Activated CD4-positive, CD25-positive, alpha-beta regulatory T cell (primary cell): ENCODE results near the gene DNA2.
"Not testable (repeated sequence)": the region's sequence is repeated elsewhere in the genome, so short reads cannot be mapped to it uniquely, and the experiment has no call there.

ENCODE experiments used
- DNase-seq, 4 experiments: peaks; one replicate each; lab custom pipeline; 2025; lab: John Stamatoyannopoulos, UW

Gene DNA2

DNA sequence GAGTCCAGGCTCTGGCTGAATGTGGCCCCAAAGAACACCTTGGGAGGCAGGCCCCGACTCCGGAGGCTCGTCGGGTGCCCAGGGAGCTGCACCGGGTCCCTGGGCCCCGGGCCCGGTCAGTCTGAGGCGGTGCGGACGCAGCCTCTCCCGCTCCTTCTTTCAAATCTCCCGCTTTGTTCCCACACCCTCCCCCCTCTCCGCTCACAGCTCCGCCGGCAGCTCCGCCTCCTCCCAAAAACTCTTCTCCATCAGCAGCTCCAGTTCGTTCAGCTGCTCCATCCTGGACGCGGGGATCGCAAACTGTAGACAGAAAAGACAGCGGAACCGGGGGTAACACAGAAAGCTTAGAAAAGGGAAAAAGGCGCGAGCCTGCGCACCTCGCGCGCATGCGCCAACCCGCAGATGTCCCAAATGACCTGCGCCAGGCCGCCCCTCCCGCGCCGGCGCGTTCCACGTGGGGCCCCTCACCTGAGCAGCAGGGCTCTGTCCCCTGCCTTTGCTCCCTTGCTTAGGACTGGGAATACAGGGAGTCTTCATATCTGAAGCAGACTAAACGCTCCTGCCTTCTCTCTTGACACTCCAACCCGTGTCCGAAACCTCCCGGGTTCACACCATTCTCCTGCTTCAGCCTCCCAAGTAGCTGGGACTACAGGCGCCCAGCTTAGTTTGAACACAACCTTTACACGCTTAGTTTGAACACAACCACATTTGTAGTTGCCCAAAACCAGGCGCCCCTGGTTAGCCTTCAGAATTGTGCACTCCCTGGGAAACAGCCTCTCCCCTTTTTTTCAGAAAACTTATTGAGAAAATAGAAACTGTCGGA lies at the start of gene DNA2:
Gene DNA2, minus strand, starts transcription at position 388 of the 823 bp plus-strand sequence. Its CDS starts 109 bp downstream, at position 279.
- peak; percentile 26 to 61 (median 44) for DNase-seq

- not testable (repeated sequence) for DNase-seq
Measured at GRCh38 chr10:68518609-68519008, 46.8 kb upstream of the DNA2 start.

DNA sequence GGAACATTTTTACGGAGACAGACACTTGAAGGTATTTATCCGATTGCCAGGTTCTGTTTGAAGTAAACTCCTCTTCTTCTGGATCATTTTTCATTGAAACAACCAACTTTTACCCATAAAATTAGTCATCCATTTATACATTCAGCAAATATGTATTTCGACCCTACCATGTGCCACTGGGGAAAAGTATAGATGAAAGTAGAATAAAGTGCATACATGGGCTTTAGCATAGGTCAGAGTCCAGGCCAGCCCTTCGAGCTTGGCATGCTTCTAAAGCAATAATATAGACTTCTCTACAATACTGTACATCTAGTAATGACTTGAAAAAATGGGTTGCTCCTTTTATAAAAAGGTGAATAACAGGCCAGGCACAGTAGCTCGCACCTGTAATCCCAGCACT lies 45.4 kb upstream of the DNA2 start:
- no peak for DNase-seq

GRCh38 chr10:68516766-68517165 lies 45.0 kb upstream of the DNA2 start:
- no peak for DNase-seq

DNA sequence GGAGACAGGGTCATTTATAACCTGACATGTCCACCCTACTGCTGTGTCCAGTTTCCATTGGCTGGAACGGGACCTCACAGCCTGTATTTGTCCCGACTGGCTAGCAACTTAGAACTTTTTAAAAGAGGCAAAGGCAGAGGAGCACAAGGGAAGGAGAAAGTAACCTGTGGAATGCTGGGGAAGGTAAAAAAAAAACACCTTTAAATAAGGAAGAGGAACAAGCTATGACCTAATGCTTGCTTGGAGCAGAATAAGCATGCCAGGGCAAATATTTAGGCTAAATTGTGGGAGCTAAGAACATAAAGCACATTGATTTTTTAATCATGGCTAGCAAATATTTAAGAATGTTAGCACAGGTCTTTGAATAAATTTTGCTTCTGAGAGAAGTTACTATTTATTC lies 44.4 kb upstream of the DNA2 start:
- not testable (repeated sequence) for DNase-seq

- no peak for DNase-seq
Measured at GRCh38 chr10:68508090-68508489, 36.3 kb upstream of the DNA2 start.

- DNase-seq, result no peak
Measured at GRCh38 chr10:68506411-68506810, 34.6 kb upstream of the DNA2 start.

DNA sequence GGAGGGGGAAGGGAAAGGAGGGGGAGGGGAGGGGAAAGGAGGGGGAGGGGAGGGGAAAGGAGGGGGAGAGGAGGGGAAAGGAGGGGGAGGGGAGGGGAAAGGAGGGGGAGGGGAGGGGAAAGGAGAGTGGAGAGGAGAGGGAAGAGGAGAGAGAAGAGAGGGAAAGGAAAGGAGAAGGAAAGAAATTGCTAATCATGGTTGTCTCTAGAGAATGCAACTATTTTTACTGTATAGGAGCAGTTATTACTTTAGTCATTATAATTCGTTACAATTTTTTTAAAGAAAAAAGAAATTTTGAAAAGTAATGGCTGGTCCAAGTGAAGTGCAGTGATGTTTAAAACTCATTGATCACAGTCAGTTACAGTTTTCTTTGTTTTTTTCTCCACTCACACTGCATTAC lies 31.1 kb upstream of the DNA2 start:
- DNase-seq, result no peak

DNA sequence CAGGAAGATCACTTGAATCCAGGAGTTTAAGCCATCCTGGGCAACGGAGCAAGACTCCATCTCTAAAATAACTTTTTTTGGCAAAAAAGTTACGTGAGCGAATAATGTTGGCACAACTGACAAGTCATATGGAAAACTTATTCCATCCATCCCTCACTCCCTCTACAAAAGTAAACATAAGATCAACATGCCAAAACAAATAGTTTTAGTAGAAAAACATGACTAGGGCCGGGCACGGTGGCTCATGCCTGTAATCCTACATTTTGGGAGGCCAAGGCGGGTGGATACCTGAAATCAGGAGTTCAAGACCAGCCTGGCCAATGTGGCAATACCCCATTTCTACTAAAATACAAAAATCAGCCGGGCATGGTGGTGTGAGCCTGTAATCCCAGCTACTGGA lies 29.9 kb upstream of the DNA2 start:
- DNase-seq, result no peak

- DNase-seq, result no peak
Measured at GRCh38 chr10:68499544-68499943, 27.8 kb upstream of the DNA2 start.

- DNase-seq, result no peak
Measured at GRCh38 chr10:68496072-68496471, 24.3 kb upstream of the DNA2 start.

GRCh38 chr10:68492118-68492517 lies 20.3 kb upstream of the DNA2 start:
- no peak for DNase-seq

DNA sequence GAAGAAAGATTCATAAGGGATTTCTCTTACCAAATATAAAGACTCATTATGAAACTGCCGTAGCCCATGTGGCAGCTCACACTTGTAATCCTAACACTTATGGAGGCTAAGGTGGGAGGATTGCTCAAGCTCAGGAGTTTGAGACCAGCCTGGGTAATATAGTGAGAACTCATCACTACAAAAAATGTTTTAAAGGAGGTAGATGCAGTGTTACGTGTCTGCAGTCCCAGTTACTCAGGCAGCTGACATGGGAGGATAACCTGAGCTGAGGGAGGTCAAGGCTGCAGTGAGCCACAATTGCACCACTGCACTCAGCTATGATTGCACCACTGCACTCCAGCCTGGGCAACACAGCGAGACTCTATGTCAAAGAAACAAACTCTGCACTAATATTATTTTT lies 18.1 kb upstream of the DNA2 start:
- no peak for DNase-seq

DNA sequence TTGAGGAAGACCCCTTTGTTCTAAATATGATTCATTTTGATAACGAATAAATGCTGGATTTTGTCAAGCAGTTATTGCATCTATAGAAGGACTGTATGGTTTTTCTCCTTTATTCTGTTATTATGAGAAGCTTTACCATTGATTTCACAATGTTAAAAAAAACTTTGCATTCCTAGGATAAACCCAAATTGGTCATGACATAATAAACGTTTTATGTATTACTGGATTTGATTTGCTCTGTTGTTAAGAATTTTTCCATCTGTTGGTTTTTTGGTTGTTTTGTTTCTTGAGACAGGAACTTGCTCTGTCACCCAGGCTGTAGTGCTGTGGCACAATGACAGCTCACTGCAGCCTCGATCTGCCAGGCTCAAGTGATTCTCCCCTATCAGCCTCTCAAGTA lies 2.2 kb upstream of the DNA2 start:
- DNase-seq, result no peak

- no peak for DNase-seq
Measured at GRCh38 chr10:68471063-68471585, 649 bp downstream of the DNA2 start.

GRCh38 chr10:68470300-68470699 lies 1.5 kb downstream of the DNA2 start:
- DNase-seq, result no peak

DNA sequence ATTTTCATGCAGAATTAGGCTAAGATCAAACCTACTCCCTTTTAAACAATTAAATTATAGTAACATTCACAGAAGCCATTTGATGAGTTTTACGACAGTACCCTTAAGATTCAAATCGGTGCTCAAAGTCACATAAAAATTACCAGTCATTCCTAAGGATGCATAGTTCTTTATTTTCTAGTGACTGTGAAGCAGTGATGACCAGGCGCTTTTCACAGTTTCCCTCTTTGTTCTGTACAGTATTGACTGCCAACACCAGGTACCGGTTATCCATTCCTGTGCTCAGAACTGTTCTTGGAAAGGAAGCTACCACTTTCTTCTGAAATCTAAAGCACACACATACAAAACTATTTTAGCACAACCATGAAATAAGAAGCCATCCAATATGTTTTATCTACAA lies 1.9 kb downstream of the DNA2 start:
- no peak for DNase-seq

- DNase-seq, result not testable (repeated sequence)
Measured at GRCh38 chr10:68464729-68465128, 7.0 kb downstream of the DNA2 start.

GRCh38 chr10:68463365-68464093 lies 8.2 kb downstream of the DNA2 start:
- DNase-seq, result no peak

DNA sequence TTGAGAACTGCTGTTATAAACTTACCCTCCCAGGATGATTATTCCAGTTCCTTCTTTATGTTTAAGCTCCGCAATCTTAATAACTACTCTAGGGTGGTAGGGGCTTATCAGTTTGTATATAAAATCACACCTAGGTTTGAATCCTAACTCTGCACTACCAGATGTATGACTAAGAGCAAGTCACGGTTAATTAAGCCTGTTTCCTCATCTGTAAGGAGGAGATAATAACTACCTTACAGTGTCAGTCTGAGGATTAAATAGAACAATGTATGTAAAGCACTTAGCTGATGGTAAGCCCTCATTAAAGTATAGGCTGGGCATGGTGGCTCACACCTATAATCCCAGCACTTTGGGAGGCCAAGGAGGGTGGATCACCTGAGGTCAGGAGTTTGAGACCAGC lies 9.2 kb downstream of the DNA2 start:
- no peak for DNase-seq

DNA sequence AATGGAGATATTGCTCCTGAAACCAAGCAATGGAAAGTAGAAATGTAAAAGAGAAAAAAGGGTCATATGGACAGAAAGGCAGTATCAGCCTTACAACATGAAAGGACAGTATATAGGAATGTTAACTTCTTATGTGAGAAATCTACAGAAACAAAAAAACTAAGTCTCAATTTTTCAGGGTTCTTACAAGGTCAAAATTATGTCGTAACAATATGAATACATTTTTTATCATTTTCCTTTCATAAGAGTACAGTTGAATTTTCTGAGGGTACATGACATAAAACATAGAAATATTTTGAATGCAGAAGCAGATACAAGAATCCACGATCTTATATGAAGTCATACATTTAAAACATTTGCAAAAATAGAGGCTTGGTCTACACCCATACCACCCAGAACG lies 10.7 kb downstream of the DNA2 start:
- DNase-seq, result no peak

GRCh38 chr10:68449698-68450097 lies 22.1 kb downstream of the DNA2 start:
- DNase-seq, result not testable (repeated sequence)

DNA sequence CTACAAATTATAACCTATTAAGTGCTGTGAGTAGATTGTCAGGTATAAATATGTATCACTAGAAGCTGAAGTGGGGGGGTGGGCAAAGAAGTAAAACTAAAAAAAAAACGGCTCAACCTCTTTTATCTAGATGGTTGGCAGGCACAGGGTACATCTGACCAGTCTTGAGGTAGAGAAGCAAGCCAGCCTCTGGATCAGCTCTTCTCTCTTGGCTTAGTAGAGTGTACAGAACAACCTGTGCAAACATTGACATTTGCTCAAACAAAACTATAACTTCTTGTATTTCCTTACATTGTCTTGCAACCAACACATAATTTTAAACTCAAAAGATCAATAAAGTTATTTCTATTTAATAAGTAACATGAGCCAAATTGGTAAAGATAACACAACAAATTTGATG lies 25.6 kb downstream of the DNA2 start:
- DNase-seq, result no peak
